NCI-H748 (cell line): ENCODE data around the gene PAX4.
A peak's percentile ranks its signal among the peaks of the same experiment; 100 is the strongest.

ENCODE experiments used
- DNase-seq: peaks from one replicate; lab custom pipeline; 2025; ENCODE audit not compliant: unreplicated experiment; lab: John Stamatoyannopoulos, UW

PAX4 gene

DNA sequence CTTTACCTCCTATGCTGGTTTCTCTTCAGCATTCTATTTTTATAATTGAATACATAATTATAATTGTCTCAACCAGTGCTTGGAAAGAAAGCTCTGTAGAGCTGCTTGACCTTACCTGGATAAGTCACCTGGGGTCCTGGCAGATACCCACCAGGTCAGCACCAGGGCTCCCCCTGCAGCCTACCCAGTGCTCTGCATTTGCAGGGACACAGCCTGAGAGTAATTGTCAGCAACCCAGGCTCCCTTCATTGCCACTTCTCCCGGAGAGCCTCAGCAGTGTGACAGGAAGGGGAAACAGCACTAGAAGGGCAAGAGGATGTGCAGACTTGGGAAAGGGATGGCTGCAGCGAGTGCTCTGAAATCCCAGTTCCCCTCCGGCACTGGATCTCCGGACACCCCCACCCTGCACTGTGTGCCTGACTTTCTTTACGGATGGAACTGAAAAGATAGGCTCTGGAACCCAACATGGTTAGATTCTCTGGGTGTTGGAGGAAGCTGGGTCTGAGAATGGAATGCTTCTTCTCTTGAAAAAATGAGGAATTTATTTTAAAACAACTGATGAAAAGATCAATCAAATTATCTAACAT lies 11.4 kb upstream of the PAX4 start:
- DNase-seq = peak; percentile 53

DNA sequence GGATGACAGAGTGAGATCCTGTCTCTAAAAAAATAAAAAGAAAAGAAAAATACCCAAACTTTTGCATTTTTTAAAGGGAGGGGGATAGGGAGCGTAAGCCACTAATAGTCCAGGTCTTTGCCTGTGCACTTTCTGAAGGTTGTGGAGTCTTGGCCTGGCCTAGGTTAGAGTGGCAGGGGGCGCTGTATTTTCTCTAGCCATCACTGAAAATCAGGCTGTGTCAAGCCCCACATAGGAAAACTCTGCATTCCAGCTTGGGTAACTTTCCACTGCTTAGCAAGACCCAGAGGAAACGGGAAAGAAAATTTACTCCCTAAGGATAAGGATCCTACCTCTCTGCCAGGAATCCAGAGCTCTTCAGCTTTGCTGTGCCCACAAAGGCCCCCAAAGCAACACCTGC lies 10.5 kb upstream of the PAX4 start:
- DNase-seq = no peak

- no peak for DNase-seq
Measured at GRCh38 chr7:127625331-127625730, 7.4 kb upstream of the PAX4 start.

GRCh38 chr7:127620406-127621233 lies 2.7 kb upstream of the PAX4 start:
- DNase-seq = no peak

GRCh38 chr7:127619681-127620405 lies 1.9 kb upstream of the PAX4 start:
- DNase-seq = no peak

- no peak for DNase-seq
Measured at GRCh38 chr7:127618775-127619174, 833 bp upstream of the PAX4 start.

GRCh38 chr7:127616724-127617123 lies 1.2 kb downstream of the PAX4 start:
- DNase-seq = no peak

DNA sequence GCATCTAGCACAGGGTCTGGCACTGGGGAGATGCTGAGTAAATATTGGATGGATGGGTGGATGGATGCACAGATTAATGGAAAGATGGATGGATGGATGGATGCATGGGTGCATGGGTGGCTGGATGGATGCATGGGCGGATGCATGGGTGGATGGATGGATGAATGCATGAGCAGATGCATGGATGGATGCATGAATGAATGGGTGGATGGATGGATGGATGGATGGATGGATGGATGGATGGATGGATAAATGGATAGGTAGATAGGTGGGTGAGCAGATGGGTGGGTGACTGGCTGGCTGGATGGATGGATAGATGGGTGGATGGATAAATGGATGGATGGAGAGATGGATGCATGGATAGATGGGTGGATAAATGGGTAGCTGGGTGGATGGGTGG lies 5.7 kb downstream of the PAX4 start:
- DNase-seq = no peak

DNA sequence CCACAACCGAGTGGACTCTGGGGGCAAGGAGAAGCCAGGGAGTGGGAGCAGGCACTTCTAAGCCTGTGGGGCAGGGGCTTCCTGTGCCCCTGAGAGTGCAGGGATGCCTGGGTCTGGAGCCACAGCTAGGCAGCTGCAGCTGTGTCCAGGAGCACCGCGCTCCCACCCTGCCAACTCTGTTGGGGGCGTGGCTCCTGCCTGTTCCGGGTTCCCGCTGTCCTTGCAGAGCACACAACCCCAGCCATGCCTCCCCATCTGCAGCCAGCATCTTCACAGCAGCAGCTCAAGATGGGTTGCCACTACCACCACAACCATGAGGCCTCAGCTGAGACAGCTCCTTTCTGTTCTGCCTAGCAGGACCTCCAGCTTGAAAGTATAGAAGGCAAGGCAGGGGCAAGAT lies 8.6 kb downstream of the PAX4 start:
- no peak for DNase-seq

GRCh38 chr7:127608446-127608845 lies 9.5 kb downstream of the PAX4 start:
- no peak for DNase-seq

GRCh38 chr7:127600885-127601284 lies 17.1 kb downstream of the PAX4 start:
- no peak for DNase-seq

DNA sequence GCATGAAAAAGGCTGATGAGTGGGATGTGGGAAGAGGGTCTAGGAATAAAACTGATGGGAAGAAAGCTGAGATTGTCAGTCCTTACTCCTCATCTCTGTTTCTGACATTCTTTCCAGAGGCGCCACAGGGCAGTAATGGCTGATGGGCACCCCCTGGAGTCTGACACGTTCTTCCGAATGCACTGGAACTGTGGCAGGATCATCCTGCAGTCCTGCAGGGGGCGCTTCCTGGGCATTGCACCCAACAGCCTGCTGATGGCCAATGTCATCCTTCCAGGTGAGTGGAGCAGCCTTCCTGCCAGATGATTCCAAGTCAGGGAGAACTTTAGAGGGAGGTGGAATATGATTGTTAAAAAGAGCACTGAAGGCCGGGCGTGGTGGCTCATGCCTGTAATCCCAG lies 19.6 kb downstream of the PAX4 start:
- DNase-seq = peak; percentile 30

DNA sequence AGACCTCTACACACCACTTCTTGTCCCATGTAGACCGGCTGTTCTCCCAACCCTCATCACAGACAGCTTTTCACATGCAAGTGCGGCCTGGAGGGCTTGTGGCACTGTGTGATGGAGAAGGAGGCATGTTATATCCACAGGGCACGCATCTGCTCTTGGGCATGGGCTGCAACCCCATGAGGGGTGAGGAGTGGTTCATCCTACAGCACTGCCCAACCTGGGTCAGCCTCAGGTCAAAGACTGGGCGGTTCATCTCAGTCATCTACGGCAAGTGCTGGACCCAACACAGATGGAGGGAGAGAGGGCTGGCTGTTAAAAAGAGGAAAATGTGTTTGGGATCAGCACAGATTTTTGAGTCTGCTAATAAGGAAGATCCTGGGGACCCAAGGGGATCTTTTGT lies 22.2 kb downstream of the PAX4 start:
- DNase-seq = no peak

DNA sequence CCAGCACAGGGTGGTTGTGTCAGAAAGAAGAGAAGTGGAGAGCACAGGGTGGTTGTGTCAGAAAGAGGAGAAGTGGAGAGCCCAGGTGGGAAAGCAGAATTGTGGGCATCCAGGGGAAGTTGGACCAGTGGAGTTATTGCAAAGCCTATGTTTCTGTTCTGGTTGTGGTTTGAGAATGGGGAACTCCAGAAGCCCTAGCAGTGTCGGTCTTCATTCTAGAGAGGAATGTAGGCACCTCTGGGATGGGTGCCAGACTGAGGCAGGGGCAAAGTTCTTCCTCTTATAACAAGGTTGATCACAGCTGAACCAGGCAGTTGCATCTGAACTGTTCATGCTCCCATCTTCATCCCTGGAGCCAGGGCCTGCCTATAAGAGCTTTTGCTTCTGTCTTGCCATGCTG lies 23.5 kb downstream of the PAX4 start:
- no peak for DNase-seq

DNA sequence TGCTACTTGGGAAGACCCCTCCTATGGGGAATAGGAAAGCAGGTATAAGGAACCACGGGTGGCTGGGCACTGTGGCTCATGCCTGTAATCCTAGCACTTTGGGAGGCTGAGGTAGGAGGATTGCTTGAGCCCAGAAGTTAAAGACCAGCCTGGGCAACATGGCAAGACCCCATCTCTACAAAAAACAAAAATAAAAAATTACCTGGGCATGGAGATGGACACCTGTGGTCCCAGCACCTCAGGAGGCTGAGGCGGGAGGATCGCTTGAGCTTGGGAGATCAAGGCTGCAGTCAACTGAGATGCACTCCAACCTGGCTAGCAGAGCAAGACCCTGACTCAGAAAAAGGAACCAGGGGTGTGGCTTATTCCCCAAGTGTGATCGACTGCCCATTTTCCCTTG lies 25.4 kb downstream of the PAX4 start:
- no peak for DNase-seq

- DNase-seq = no peak
Measured at GRCh38 chr7:127591591-127591990, 26.4 kb downstream of the PAX4 start.

- no peak for DNase-seq
Measured at GRCh38 chr7:127591189-127591588, 26.8 kb downstream of the PAX4 start.

GRCh38 chr7:127589896-127590295 lies 28.0 kb downstream of the PAX4 start:
- DNase-seq = no peak

GRCh38 chr7:127588697-127589482 lies 29.1 kb downstream of the PAX4 start:
- peak; percentile 85 for DNase-seq

DNA sequence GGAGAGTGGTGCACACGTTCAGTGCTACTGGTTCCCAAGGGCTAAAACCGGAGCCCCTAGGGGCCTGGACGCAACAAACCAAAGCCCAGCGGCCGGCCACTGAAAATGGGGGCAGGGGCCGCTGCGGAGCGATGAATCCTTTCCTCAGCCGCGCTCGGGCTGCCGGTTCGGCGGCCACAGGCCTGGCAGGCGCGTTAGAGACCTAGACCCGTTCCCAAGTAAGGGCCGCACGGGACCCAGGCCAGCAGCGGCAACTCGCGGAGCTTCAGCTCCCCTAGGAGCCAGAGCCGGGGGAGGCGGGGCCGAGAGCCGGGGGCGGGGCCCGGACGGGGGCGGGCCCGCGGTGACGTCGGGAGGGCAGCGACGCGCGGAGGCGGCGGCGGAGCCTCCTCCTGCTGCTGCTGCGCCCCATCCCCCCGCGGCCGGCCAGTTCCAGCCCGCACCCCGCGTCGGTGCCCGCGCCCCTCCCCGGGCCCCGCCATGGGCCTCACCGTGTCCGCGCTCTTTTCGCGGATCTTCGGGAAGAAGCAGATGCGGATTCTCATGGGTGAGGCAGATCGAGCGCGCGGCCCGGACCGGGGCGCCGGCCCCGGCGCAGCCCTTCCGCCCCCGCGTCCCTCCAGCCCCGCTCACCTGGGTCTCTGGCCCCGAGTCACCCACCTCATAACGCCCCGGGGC lies 29.8 kb downstream of the PAX4 start, which contains the start of gene ARF5:
ARF5 (plus strand) TSS at position 393 of the 678 bp plus-strand sequence; CDS start at position 481, 88 bp downstream.
- peak; percentile 82 for DNase-seq

- DNase-seq = no peak
Measured at GRCh38 chr7:127587663-127588018, 30.3 kb downstream of the PAX4 start.
